ENCODE data around the gene NDC80.

DNA sequence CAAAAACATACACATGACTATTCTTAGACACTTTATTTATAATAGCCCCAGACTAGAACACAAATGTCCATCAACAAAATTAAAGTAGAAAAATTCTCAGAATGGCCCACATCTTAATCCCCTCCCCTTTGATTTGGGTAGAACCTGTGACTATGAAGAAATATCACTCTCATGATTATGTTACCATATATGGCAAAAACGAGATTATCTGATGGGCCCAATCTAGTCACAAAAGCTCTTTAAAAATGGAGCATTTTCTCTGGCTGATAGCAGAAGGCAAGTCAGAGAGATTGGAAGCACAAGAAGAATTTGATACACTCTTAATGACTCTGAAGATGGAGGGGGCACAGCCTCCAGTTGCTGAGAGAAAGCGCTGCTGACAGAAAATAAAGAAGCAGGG, 39.6 kb upstream of the NDC80 start:
- TF ChIP-seq, protein P1, sequence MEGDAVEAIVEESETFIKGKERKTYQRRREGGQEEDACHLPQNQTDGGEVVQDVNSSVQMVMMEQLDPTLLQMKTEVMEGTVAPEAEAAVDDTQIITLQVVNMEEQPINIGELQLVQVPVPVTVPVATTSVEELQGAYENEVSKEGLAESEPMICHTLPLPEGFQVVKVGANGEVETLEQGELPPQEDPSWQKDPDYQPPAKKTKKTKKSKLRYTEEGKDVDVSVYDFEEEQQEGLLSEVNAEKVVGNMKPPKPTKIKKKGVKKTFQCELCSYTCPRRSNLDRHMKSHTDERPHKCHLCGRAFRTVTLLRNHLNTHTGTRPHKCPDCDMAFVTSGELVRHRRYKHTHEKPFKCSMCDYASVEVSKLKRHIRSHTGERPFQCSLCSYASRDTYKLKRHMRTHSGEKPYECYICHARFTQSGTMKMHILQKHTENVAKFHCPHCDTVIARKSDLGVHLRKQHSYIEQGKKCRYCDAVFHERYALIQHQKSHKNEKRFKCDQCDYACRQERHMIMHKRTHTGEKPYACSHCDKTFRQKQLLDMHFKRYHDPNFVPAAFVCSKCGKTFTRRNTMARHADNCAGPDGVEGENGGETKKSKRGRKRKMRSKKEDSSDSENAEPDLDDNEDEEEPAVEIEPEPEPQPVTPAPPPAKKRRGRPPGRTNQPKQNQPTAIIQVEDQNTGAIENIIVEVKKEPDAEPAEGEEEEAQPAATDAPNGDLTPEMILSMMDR (conservative IDR thresholded peaks at IDR 0.05 in 1 of 2, IDR thresholded peaks at IDR 0.05 in 1 of 2; ENCODE audit: extremely low read depth in 1 of 2, insufficient read depth in 1 of 2, low read depth in 1 of 2, low read length in 2 of 2) = no peak
- no peak for TF ChIP-seq EZH2 (IDR thresholded peaks at IDR 0.05; ENCODE audit: borderline replicate concordance, low read length)

Data from mammary epithelial cell (primary cell).